ENCODE results near the gene EEF2. TPM values are rescaled to one million over a fixed set of nuclear protein-coding genes. Genes with fewer than 3 reads are reported as not detected.
"Not testable (repeated sequence)": the region's sequence is repeated elsewhere in the genome, so short reads cannot be mapped to it uniquely, and the experiment has no call there.

The EEF2 gene
- total RNA-seq, 4 donors from 2014 or later: 1,423 to 2,137 (median 2,023) TPM

DNA sequence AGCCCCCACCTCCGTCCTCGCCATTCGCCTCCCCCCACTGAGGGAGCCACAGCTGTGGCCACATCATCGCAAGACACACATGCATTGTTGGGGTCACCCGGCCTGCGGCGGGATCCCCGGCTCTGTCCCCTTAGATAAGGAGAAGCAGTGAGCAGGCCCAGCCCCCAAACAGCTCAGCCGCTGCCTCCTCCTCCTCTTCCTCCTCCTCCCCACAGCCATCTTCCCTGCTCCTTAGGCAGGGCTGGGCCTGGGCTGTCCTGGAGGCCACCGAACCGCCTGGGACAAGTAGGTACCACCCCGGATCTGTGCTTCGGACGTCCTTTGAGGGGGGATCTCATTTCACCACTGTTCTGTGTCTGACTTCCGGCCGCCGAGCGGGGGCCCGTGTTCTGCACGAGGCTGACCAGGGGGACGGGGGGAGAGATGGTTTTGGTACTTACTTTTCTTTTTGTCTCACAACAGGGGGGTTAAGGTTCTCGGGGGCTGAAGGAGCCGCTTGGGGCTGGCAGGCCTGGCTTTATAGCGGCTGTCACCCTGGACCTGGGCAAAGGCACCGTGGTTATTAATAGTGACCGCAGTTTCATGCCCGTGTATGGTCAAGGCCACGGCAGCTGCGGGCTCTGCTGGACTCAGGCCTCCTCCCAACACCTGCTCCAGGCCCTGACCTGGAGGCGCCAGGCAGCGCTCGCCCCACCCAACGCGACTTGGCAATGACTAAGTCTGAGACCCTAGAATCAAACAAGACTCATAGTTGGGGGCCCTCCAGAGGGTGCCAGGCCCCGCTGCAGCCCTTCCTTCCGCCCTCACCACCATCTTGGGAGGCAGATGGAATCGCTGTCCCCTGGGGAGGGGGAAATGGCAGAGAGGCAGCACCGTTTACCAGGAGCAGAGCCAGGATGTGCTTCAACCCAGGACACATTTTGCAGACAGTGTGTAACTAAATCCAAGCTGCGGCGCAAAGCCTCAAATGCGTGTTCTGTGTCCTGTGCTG is 34.1 kb downstream of the EEF2 start:
- TF ChIP-seq, protein P1, sequence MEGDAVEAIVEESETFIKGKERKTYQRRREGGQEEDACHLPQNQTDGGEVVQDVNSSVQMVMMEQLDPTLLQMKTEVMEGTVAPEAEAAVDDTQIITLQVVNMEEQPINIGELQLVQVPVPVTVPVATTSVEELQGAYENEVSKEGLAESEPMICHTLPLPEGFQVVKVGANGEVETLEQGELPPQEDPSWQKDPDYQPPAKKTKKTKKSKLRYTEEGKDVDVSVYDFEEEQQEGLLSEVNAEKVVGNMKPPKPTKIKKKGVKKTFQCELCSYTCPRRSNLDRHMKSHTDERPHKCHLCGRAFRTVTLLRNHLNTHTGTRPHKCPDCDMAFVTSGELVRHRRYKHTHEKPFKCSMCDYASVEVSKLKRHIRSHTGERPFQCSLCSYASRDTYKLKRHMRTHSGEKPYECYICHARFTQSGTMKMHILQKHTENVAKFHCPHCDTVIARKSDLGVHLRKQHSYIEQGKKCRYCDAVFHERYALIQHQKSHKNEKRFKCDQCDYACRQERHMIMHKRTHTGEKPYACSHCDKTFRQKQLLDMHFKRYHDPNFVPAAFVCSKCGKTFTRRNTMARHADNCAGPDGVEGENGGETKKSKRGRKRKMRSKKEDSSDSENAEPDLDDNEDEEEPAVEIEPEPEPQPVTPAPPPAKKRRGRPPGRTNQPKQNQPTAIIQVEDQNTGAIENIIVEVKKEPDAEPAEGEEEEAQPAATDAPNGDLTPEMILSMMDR (IDR thresholded peaks at IDR 0.05): no peak
- TF ChIP-seq POLR2AphosphoS5 (IDR thresholded peaks at IDR 0.05) (no peak), POLR2A (IDR thresholded peaks at IDR 0.05) (no peak), EP300 (IDR thresholded peaks at IDR 0.05) (no peak)
- H3K27me3 ChIP-seq: no peaks in the 10 kb centered on the region
- 51% methylated on average over 35 of the region's 41 CpGs for WGBS
- H3K9me3 ChIP-seq: no peaks in the 10 kb centered on the region
- H3K36me3 ChIP-seq: peaks cover 8% of the 10 kb centered on the region
- H3K27ac ChIP-seq: no peak overlapping the region
- no peak for DNase-seq (ENCODE audit: low spot score in 2 of 2)
- peak overlapping the region; percentile 22 for H3K4me3 ChIP-seq
- peaks cover 8% of the 10 kb centered on the region for H3K4me1 ChIP-seq

- Histone ChIP-seq H3K36me3 (no peaks in the 10 kb centered on the region), H3K4me1 (peaks cover 8% of the 10 kb centered on the region), H3K4me3 (peak overlapping the region; percentile 22), H3K9me3 (no peaks in the 10 kb centered on the region), H3K27ac (no peak overlapping the region), H3K27me3 (no peaks in the 10 kb centered on the region)
- 45% methylated on average over 7 of the region's 20 CpGs for WGBS
- TF ChIP-seq, protein P1 (IDR thresholded peaks at IDR 0.05): no peak
- TF ChIP-seq POLR2AphosphoS5 (IDR thresholded peaks at IDR 0.05) (no peak), EP300 (IDR thresholded peaks at IDR 0.05) (no peak), POLR2A (IDR thresholded peaks at IDR 0.05) (no peak)
- no peak for DNase-seq (ENCODE audit: low spot score in 2 of 2)
Observed at GRCh38 chr19:3949997-3950859, 35.0 kb downstream of the EEF2 start.

GRCh38 chr19:3949294-3949693 is 36.0 kb downstream of the EEF2 start:
- TF ChIP-seq, protein P1 (IDR thresholded peaks at IDR 0.05): no peak
- no peak for TF ChIP-seq POLR2AphosphoS5 (IDR thresholded peaks at IDR 0.05)
- no peak for TF ChIP-seq EP300 (IDR thresholded peaks at IDR 0.05)
- TF ChIP-seq POLR2A (IDR thresholded peaks at IDR 0.05): no peak
- H3K36me3 ChIP-seq: no peaks in the 10 kb centered on the region
- H3K4me1 ChIP-seq: peaks cover 8% of the 10 kb centered on the region
- H3K27ac ChIP-seq: no peak overlapping the region
- no CpG with 5 or more reads among the region's 11 CpGs for WGBS
- H3K4me3 ChIP-seq: no peak overlapping the region
- H3K27me3 ChIP-seq: no peaks in the 10 kb centered on the region
- no peaks in the 10 kb centered on the region for H3K9me3 ChIP-seq
- no peak for DNase-seq (ENCODE audit: low spot score in 2 of 2)

GRCh38 chr19:3947316-3947933 is 37.8 kb downstream of the EEF2 start:
- H3K4me1 ChIP-seq; H3K36me3 ChIP-seq; DNase-seq (ENCODE audit: low spot score in 2 of 2); H3K9me3 ChIP-seq; H3K27me3 ChIP-seq; H3K4me3 ChIP-seq; H3K27ac ChIP-seq: not testable (repeated sequence)
- WGBS: 89% methylated on average over 15 of the region's 15 CpGs

DNA sequence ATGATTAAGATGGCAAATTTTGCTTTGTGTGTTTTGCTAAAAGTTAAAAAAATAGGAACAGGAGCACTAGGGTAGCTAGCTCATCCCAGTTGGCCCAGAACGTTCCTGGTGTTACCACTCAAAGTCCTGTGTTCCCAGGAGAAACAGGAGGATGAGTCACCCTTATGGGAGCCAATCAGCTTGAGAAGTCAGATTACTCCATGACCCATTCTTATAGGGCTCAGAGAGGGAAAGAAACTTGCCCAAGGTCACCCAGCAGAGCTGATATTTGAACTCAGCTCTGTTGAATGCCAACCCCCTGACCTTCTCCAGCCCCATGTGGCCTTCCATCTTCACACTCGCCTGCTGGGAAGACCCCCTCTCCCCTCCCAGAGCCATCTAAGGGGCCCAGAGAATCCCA is 39.4 kb downstream of the EEF2 start:
- WGBS: 51% methylated on average over 2 of the region's 2 CpGs

More for the DNA sequence above, 39.4 kb downstream of the EEF2 start:
- Histone ChIP-seq H3K27me3 (no peaks in the 10 kb centered on the region), H3K4me3 (no peak overlapping the region), H3K9me3 (no peaks in the 10 kb centered on the region), H3K27ac (no peak overlapping the region), H3K4me1 (no peaks in the 10 kb centered on the region), H3K36me3 (no peaks in the 10 kb centered on the region)
- TF ChIP-seq POLR2A (IDR thresholded peaks at IDR 0.05) (no peak), POLR2AphosphoS5 (IDR thresholded peaks at IDR 0.05) (no peak), EP300 (IDR thresholded peaks at IDR 0.05) (no peak)
- TF ChIP-seq, protein P1 (IDR thresholded peaks at IDR 0.05): no peak
- DNase-seq (ENCODE audit: low spot score in 2 of 2): no peak

Data from suprapubic skin (tissue), 4 donors.